Measurements from ENCODE around the gene DCAF11.
A peak's percentile ranks its signal among the peaks of the same experiment; 100 is the strongest.

The DCAF11 gene

GRCh38 chr14:24114532-24115421, at the start of gene DCAF11, which contains the start of gene NRL:
Gene DCAF11, plus strand, starts transcription at chr14:24114777. Its CDS starts 818 bp downstream, at chr14:24115595.
Gene NRL, minus strand, starts transcription at chr14:24114949. Its CDS starts 32,101 bp downstream, at chr14:24082848.
- peak; percentile 97 to 100 (median 100) for DNase-seq

GRCh38 chr14:24064856-24065255, 49.7 kb upstream of the DCAF11 start:
- no peak for DNase-seq

- no peak for DNase-seq
Observed at GRCh38 chr14:24065408-24065807, 49.2 kb upstream of the DCAF11 start.

GRCh38 chr14:24066496-24067132, 48.0 kb upstream of the DCAF11 start:
- DNase-seq: no peak

- DNase-seq: peak in 40 of 58 donors; percentile 12 to 79 (median 38)
Observed at GRCh38 chr14:24067133-24068082, 47.2 kb upstream of the DCAF11 start.

GRCh38 chr14:24068711-24069410, 45.7 kb upstream of the DCAF11 start:
- DNase-seq: no peak

GRCh38 chr14:24069411-24069735, 45.2 kb upstream of the DCAF11 start:
- DNase-seq: no peak

GRCh38 chr14:24070285-24071143, 44.1 kb upstream of the DCAF11 start:
- DNase-seq: peak in 2 of 58 donors; percentile 55 to 65

GRCh38 chr14:24071144-24071697, 43.4 kb upstream of the DCAF11 start, which contains the start of gene CPNE6:
Gene CPNE6, plus strand, starts transcription at chr14:24071562. Its CDS starts 1,375 bp downstream, at chr14:24072937.
- peak in 43 of 58 donors; percentile 18 to 87 (median 50) for DNase-seq

- DNase-seq: peak in 45 of 58 donors; percentile 18 to 88 (median 62)
Observed at GRCh38 chr14:24071836-24072430, 42.6 kb upstream of the DCAF11 start.

- DNase-seq: peak in 41 of 58 donors; percentile 13 to 88 (median 62)
Observed at GRCh38 chr14:24072436-24072835, 42.1 kb upstream of the DCAF11 start.

GRCh38 chr14:24072881-24073877, 41.4 kb upstream of the DCAF11 start:
- DNase-seq: no peak

- no peak for DNase-seq
Observed at GRCh38 chr14:24074625-24075484, 39.7 kb upstream of the DCAF11 start.

GRCh38 chr14:24075485-24076301, 38.9 kb upstream of the DCAF11 start:
- DNase-seq: no peak

GRCh38 chr14:24076302-24076601, 38.3 kb upstream of the DCAF11 start:
- no peak for DNase-seq

- DNase-seq: no peak
Observed at GRCh38 chr14:24077086-24077485, 37.5 kb upstream of the DCAF11 start.
